ENCODE data around the gene TBKBP1.

GRCh38 chr17:47694581-47695428 lies 844 bp downstream of the TBKBP1 start:
- TF ChIP-seq CTCF (conservative IDR thresholded peaks at IDR 0.05 in 1 of 2, IDR thresholded peaks at IDR 0.05 in 1 of 2; ENCODE audit: extremely low read depth in 1 of 2, insufficient read depth in 1 of 2, low read depth in 1 of 2, low read length in 2 of 2) (no peak), EZH2 (IDR thresholded peaks at IDR 0.05; ENCODE audit: borderline replicate concordance, low read length) (no peak)
